ENCODE measurements around the gene GAST. TPM values are rescaled to one million over a fixed set of nuclear protein-coding genes. Genes with fewer than 3 reads are reported as not detected.
A peak's percentile ranks its signal among the peaks of the same experiment; 100 is the strongest.

GAST gene
- total and polyA plus RNA-seq, 8 donors, result not detected

GRCh38 chr17:41710472-41711090 is 1.6 kb upstream of the GAST start:
- FAIRE-seq (no peak), DNase-seq (no peak), ATAC-seq (peak in 3 of 4 donors; percentile 19 to 76 (median 71))
- 51 to 52% methylated on average over 8 of the region's 8 CpGs for WGBS, 2 donors
- Histone ChIP-seq H3K4me3 (no peak overlapping the region), H3K36me3 (no peaks in the 10 kb centered on the region), H3K27me3 (no peaks in the 10 kb centered on the region), H3K27ac (no peak overlapping the region), H3K4me1 (no peaks in the 10 kb centered on the region), H3K9me3 (no peaks in the 10 kb centered on the region)
- intact Hi-C loops (cut with DNase I), result no loop called here
- TF ChIP-seq CTCF (IDR thresholded peaks at IDR 0.05), result no peak

- H3K4me1 ChIP-seq, result no peaks in the 10 kb centered on the region
- H3K27ac ChIP-seq, result no peak overlapping the region
- intact Hi-C loops (cut with DNase I), result no loop called here
- no peak for TF ChIP-seq CTCF (IDR thresholded peaks at IDR 0.05)
- no peak overlapping the region for H3K4me3 ChIP-seq
- ATAC-seq, result peak in 2 of 4 donors; percentile 26 to 55
- FAIRE-seq, result no peak
- no peaks in the 10 kb centered on the region for H3K36me3 ChIP-seq
- no peak for DNase-seq
- 62 to 69% methylated on average over 15 of the region's 15 CpGs for WGBS, 2 donors
- H3K9me3 ChIP-seq, result no peaks in the 10 kb centered on the region
- no peaks in the 10 kb centered on the region for H3K27me3 ChIP-seq
Measured at GRCh38 chr17:41717408-41718286, 5.5 kb downstream of the GAST start.

GRCh38 chr17:41718287-41718645 is 6.1 kb downstream of the GAST start:
- H3K27ac ChIP-seq, result no peak overlapping the region
- no peaks in the 10 kb centered on the region for H3K9me3 ChIP-seq
- intact Hi-C loops (cut with DNase I), result no loop called here
- no peaks in the 10 kb centered on the region for H3K36me3 ChIP-seq
- H3K4me3 ChIP-seq, result no peak overlapping the region
- no peak for TF ChIP-seq CTCF (IDR thresholded peaks at IDR 0.05)
- FAIRE-seq (no peak), ATAC-seq (no peak), DNase-seq (no peak)
- no peaks in the 10 kb centered on the region for H3K27me3 ChIP-seq
- H3K4me1 ChIP-seq, result no peaks in the 10 kb centered on the region
- WGBS, 2 donors, result 49 to 63% methylated on average over 5 of the region's 5 CpGs

- H3K27ac ChIP-seq, result no peak overlapping the region
- 81 to 87% methylated on average over 7 of the region's 7 CpGs for WGBS, 2 donors
- no peak for FAIRE-seq
- no peak overlapping the region for H3K4me3 ChIP-seq
- no peaks in the 10 kb centered on the region for H3K27me3 ChIP-seq
- no peak for ATAC-seq
- no peak for TF ChIP-seq CTCF (IDR thresholded peaks at IDR 0.05)
- no peaks in the 10 kb centered on the region for H3K4me1 ChIP-seq
- intact Hi-C loops (cut with DNase I), result no loop called here
- H3K36me3 ChIP-seq, result no peaks in the 10 kb centered on the region
- no peaks in the 10 kb centered on the region for H3K9me3 ChIP-seq
- no peak for DNase-seq
Measured at GRCh38 chr17:41722231-41722630, 10.1 kb downstream of the GAST start.

Data from pancreas (tissue), 10 donors.